ENCODE measurements around the gene BPIFB3. TPM values are rescaled to one million over a fixed set of nuclear protein-coding genes. Genes with fewer than 3 reads are reported as not detected.
"Not testable (repeated sequence)": the region's sequence is repeated elsewhere in the genome, so short reads cannot be mapped to it uniquely, and the experiment has no call there.

Gene BPIFB3
- total and polyA plus RNA-seq, 7 donors, result not detected

GRCh38 chr20:33042983-33043730, 10.5 kb upstream of the BPIFB3 start:
- Histone ChIP-seq H3K4me3 (no peak overlapping the region), H3K27ac (no peak overlapping the region), H3K27me3 (ENCODE audit: insufficient read depth in 3 of 3, low read length in 2 of 3) (peaks cover 0 to 2% (median 2%) of the 10 kb centered on the region in 3 donors), H3K9me3 (peaks cover 8% of the 10 kb centered on the region), H3K4me1 (no peaks in the 10 kb centered on the region), H3K36me3 (ENCODE audit: insufficient read depth in 1 of 2, low read depth in 1 of 2) (no peaks in the 10 kb centered on the region)
- ATAC-seq (no peak), DNase-seq (peak in 1 of 2 donors; percentile 1)
- WGBS, 3 donors, result 62 to 77% (median 75%) methylated on average over 2 of the region's 2 CpGs
- intact Hi-C loops (cut with DNase I), result no loop called here
- no peak for TF ChIP-seq CTCF (IDR thresholded peaks at IDR 0.05)

- no peaks in the 10 kb centered on the region for H3K36me3 ChIP-seq (ENCODE audit: insufficient read depth in 1 of 2, low read depth in 1 of 2)
- intact Hi-C loops (cut with DNase I), result no loop called here
Observed at GRCh38 chr20:33043731-33044181, 9.9 kb upstream of the BPIFB3 start.

GRCh38 chr20:33045129-33045721, 8.5 kb upstream of the BPIFB3 start:
- H3K27ac ChIP-seq; intact Hi-C loops (cut with DNase I): not testable (repeated sequence)
- 75 to 83% (median 80%) methylated on average over 15 of the region's 15 CpGs for WGBS, 3 donors

More at GRCh38 chr20:33043731-33044181, 9.9 kb upstream of the BPIFB3 start:
- no peak for DNase-seq
- Histone ChIP-seq H3K27me3 (ENCODE audit: insufficient read depth in 3 of 3, low read length in 2 of 3) (peaks cover 0 to 2% (median 0%) of the 10 kb centered on the region in 3 donors), H3K4me3 (no peak overlapping the region), H3K4me1 (no peaks in the 10 kb centered on the region), H3K9me3 (peaks cover 8% of the 10 kb centered on the region), H3K27ac (no peak overlapping the region)
- 42 to 59% (median 55%) methylated on average over 1 of the region's 1 CpG for WGBS, 3 donors
- ATAC-seq, result no peak
- no peak for TF ChIP-seq CTCF (IDR thresholded peaks at IDR 0.05)

GRCh38 chr20:33046412-33046811, 7.3 kb upstream of the BPIFB3 start:
- intact Hi-C loops (cut with DNase I), result no loop called here
- Histone ChIP-seq H3K36me3 (ENCODE audit: insufficient read depth in 1 of 2, low read depth in 1 of 2) (no peaks in the 10 kb centered on the region), H3K4me1 (no peaks in the 10 kb centered on the region), H3K9me3 (peaks cover 8% of the 10 kb centered on the region), H3K27ac (no peak overlapping the region), H3K4me3 (no peak overlapping the region), H3K27me3 (ENCODE audit: insufficient read depth in 3 of 3, low read length in 2 of 3) (peaks cover 0 to 1% (median 0%) of the 10 kb centered on the region in 3 donors)
- ATAC-seq, result no peak
- TF ChIP-seq CTCF (IDR thresholded peaks at IDR 0.05), result no peak
- 76 to 79% (median 78%) methylated on average over 3 of the region's 3 CpGs for WGBS, 3 donors
- DNase-seq, result no peak

More at GRCh38 chr20:33045129-33045721, 8.5 kb upstream of the BPIFB3 start:
- not testable (repeated sequence) for H3K4me1 ChIP-seq; H3K9me3 ChIP-seq; H3K27me3 ChIP-seq (ENCODE audit: insufficient read depth in 3 of 3, low read length in 2 of 3); H3K36me3 ChIP-seq (ENCODE audit: insufficient read depth in 1 of 2, low read depth in 1 of 2); DNase-seq; H3K4me3 ChIP-seq; ATAC-seq

GRCh38 chr20:33051333-33051732, 2.4 kb upstream of the BPIFB3 start:
- ATAC-seq (no peak), DNase-seq (no peak)
- no peak for TF ChIP-seq CTCF (IDR thresholded peaks at IDR 0.05)
- no peaks in the 10 kb centered on the region for H3K9me3 ChIP-seq
- WGBS, 3 donors, result 62 to 86% (median 84%) methylated on average over 4 of the region's 4 CpGs
- no peaks in the 10 kb centered on the region for H3K27me3 ChIP-seq (ENCODE audit: insufficient read depth in 3 of 3, low read length in 2 of 3)
- intact Hi-C loops (cut with DNase I), result no loop called here
- no peaks in the 10 kb centered on the region for H3K4me1 ChIP-seq
- H3K27ac ChIP-seq, result no peak overlapping the region
- no peak overlapping the region for H3K4me3 ChIP-seq
- H3K36me3 ChIP-seq (ENCODE audit: insufficient read depth in 1 of 2, low read depth in 1 of 2), result no peaks in the 10 kb centered on the region
